Stimulated activated CD4-positive, alpha-beta T cell treated with anti-CD3 and anti-CD28 coated beads, Interleukin-1b, Interleukin-23, amount 100 ng/mL, for 1 hour (primary cell): Measurements from ENCODE around the gene QRFP.

ENCODE experiments used
- DNase-seq, 2 donors: peaks; one replicate each; pipeline ENCODE4 v3.0.0-alpha.2; 2020; ENCODE audit warnings: low read depth in 2 of 2

Gene QRFP

GRCh38 chr9:130890870-130891687 is 5.5 kb downstream of the QRFP start:
- no peak for DNase-seq

GRCh38 chr9:130890124-130890523 is 6.5 kb downstream of the QRFP start:
- DNase-seq, result no peak

- DNase-seq, result no peak
Observed at GRCh38 chr9:130888146-130888885, 8.3 kb downstream of the QRFP start.

- DNase-seq, result no peak
Observed at GRCh38 chr9:130887494-130888144, 9.0 kb downstream of the QRFP start.

- no peak for DNase-seq
Observed at GRCh38 chr9:130886981-130887380, 9.6 kb downstream of the QRFP start.

GRCh38 chr9:130885484-130886375 is 10.9 kb downstream of the QRFP start:
- DNase-seq, result no peak

- DNase-seq, result no peak
Observed at GRCh38 chr9:130884542-130885483, 11.8 kb downstream of the QRFP start.

GRCh38 chr9:130884111-130884531 is 12.5 kb downstream of the QRFP start:
- no peak for DNase-seq

- DNase-seq, result no peak
Observed at GRCh38 chr9:130883479-130883878, 13.1 kb downstream of the QRFP start.

GRCh38 chr9:130882696-130883225 is 13.9 kb downstream of the QRFP start:
- DNase-seq, result no peak

- DNase-seq, result no peak
Observed at GRCh38 chr9:130881516-130881915, 15.1 kb downstream of the QRFP start.

GRCh38 chr9:130880599-130881220 is 15.9 kb downstream of the QRFP start:
- DNase-seq, result no peak

- no peak for DNase-seq
Observed at GRCh38 chr9:130879863-130880411, 16.7 kb downstream of the QRFP start.

GRCh38 chr9:130878295-130878694 is 18.3 kb downstream of the QRFP start:
- no peak for DNase-seq

- no peak for DNase-seq
Observed at GRCh38 chr9:130877300-130877699, 19.3 kb downstream of the QRFP start.

- DNase-seq, result no peak
Observed at GRCh38 chr9:130874783-130875182, 21.8 kb downstream of the QRFP start.

- DNase-seq, result no peak
Observed at GRCh38 chr9:130873966-130874365, 22.6 kb downstream of the QRFP start.

- DNase-seq, result no peak
Observed at GRCh38 chr9:130872912-130873503, 23.6 kb downstream of the QRFP start.

- no peak for DNase-seq
Observed at GRCh38 chr9:130872508-130872907, 24.1 kb downstream of the QRFP start.
